HUES64 (cell line): ENCODE results near the gene LDLRAP1.

ENCODE experiments used
- H3K27ac ChIP-seq: 2 replicates; pipeline ENCODE4 v1.7.0; 2013; ENCODE audit warnings: low read depth, low read length, inconsistent platforms
- H3K27me3 ChIP-seq: 2 replicates; pipeline ENCODE4 v1.6.1; 2013; ENCODE audit warnings: mild to moderate bottlenecking, low read length; ENCODE audit not compliant: insufficient read depth
- H3K36me3 ChIP-seq: 2 replicates; pipeline ENCODE4 v1.6.1; 2013; ENCODE audit warnings: mild to moderate bottlenecking, low read length; ENCODE audit not compliant: insufficient read depth
- H3K4me1 ChIP-seq: 2 replicates; pipeline ENCODE4 v1.6.1; 2013; ENCODE audit warnings: mild to moderate bottlenecking, low read length, moderate library complexity; ENCODE audit not compliant: insufficient read depth
- H3K4me3 ChIP-seq: 2 replicates; pipeline ENCODE4 v1.5.1; 2013; ENCODE audit warnings: mild to moderate bottlenecking, low read length, moderate library complexity
- H3K9ac ChIP-seq: 2 replicates; pipeline ENCODE4 v1.6.1; 2013; ENCODE audit warnings: mild to moderate bottlenecking, low read depth, low read length
- H3K9me3 ChIP-seq: 2 replicates; pipeline ENCODE4 v1.6.1; 2013; ENCODE audit warnings: low read depth, low read length; ENCODE audit not compliant: insufficient read depth
- WGBS: fragments of 150-250, 120-280 bp; methylation state at CpG from one replicate; pipeline ENCODE4 v1.1.7; 2013; ENCODE audit warnings: missing lambda C conversion rate; 5-methylcytosine and 5-hydroxymethylcytosine counted together

LDLRAP1 gene

DNA sequence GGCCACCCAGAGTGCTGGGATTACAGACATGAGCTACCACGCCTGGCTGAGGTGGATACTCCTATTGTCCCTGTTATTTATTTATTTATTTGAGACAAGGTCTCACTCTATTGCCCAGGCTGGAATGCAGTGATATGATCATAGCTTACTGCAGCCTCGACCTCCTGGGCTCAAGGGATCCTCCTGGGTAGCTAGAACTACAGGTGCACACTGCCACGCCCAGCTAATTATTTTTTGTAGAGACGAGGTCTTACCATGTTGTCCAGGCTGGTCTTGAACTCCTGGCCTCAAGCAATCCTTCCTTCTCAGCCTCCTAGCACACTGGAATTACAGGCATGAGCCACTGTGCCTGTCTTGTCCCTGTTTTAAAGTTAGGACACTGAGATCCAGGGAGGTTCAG, 5.2 kb downstream of the LDLRAP1 start:
- no peak overlapping the region for H3K4me3 ChIP-seq
- H3K9me3 ChIP-seq = no peaks in the 10 kb centered on the region
- peaks cover 14% of the 10 kb centered on the region for H3K27me3 ChIP-seq
- H3K9ac ChIP-seq = no peak overlapping the region
- no peaks in the 10 kb centered on the region for H3K36me3 ChIP-seq
- peaks cover 15% of the 10 kb centered on the region; the same call in 1 of the 2 replicates for H3K4me1 ChIP-seq
- 88% methylated on average over 4 of the region's 4 CpGs for WGBS
- H3K27ac ChIP-seq = no peak overlapping the region

GRCh38 chr1:25549273-25550154, 6.1 kb downstream of the LDLRAP1 start:
- peaks cover 12% of the 10 kb centered on the region; the same call in 1 of the 2 replicates for H3K4me1 ChIP-seq
- H3K9ac ChIP-seq = no peak overlapping the region
- H3K27ac ChIP-seq = no peak overlapping the region
- H3K9me3 ChIP-seq = no peaks in the 10 kb centered on the region
- H3K36me3 ChIP-seq = no peaks in the 10 kb centered on the region
- peaks cover 7% of the 10 kb centered on the region for H3K27me3 ChIP-seq
- H3K4me3 ChIP-seq = no peak overlapping the region
- 86% methylated on average over 19 of the region's 19 CpGs for WGBS

DNA sequence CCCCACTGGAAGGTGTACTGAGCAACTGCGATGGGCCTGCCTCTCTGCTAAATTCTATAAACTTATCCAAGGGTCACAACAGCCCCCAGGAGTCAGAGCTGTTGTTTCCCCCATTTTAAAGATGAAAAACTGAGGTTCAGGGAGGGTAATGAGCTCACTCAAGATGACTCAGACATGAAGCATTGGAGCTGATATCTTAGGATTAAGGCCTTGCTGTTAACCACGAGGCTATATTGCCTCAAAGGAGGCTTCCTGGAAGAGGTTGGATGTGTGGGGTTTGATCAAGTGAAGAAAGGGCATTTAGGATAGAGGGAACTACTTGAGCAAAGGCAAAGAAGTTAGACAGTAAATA, 6.7 kb downstream of the LDLRAP1 start:
- 76% methylated on average over 2 of the region's 2 CpGs for WGBS
- Histone ChIP-seq H3K27me3 (peaks cover under 1% of the 10 kb centered on the region; the same call in 1 of the 2 replicates), H3K9me3 (no peaks in the 10 kb centered on the region), H3K4me1 (peaks cover 11% of the 10 kb centered on the region; the same call in 1 of the 2 replicates), H3K4me3 (no peak overlapping the region), H3K27ac (no peak overlapping the region), H3K9ac (no peak overlapping the region), H3K36me3 (no peaks in the 10 kb centered on the region)

- no peaks in the 10 kb centered on the region for H3K36me3 ChIP-seq
- H3K9me3 ChIP-seq = no peaks in the 10 kb centered on the region
- H3K4me3 ChIP-seq = no peak overlapping the region
- no peak overlapping the region for H3K27ac ChIP-seq
- peaks cover 11% of the 10 kb centered on the region; the same call in 1 of the 2 replicates for H3K4me1 ChIP-seq
- no peaks in the 10 kb centered on the region for H3K27me3 ChIP-seq
- WGBS = 90% methylated on average over 3 of the region's 3 CpGs
- H3K9ac ChIP-seq = no peak overlapping the region
These were observed 7.4 kb downstream of the LDLRAP1 start for GRCh38 chr1:25550683-25551310.

DNA sequence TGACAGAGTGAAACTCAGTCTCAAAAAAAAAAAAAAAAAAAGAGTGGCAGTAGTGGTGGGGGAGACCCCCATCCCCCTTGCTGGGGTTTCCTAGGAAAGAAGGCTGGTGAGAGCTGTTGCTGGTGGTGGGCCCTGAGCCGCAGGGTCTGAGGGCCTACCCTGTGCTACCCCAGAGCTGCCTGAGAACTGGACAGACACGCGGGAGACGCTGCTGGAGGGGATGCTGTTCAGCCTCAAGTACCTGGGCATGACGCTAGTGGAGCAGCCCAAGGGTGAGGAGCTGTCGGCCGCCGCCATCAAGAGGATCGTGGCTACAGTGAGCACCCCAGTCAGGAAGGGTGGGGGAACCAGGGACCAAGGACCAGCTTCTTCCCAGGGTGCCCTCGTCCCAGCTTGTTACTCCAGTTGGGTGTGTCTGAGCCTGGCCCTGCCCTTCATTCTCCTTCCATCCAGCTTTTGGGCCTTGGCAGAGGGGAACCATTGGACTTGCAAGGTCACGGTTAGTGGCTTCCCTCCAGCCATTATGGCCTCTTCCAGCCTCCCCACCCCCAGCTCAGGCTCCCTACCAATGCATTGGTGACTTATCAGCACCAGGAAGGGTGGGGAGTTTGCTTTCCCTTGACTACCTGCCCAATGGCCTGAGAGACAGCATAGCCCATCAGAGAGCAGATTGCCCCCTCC, 10.5 kb downstream of the LDLRAP1 start:
- Histone ChIP-seq H3K27me3 (no peaks in the 10 kb centered on the region), H3K27ac (no peak overlapping the region), H3K9ac (no peak overlapping the region), H3K9me3 (no peaks in the 10 kb centered on the region), H3K36me3 (0 out of 2 replicates have a peak, but pooled peaks cover 3% of the 10 kb centered on the region), H3K4me1 (peaks cover 11% of the 10 kb centered on the region; the same call in 1 of the 2 replicates), H3K4me3 (no peak overlapping the region)
- WGBS = 92% methylated on average over 11 of the region's 11 CpGs

GRCh38 chr1:25554430-25554780, 11.0 kb downstream of the LDLRAP1 start:
- 93% methylated on average over 3 of the region's 3 CpGs for WGBS
- Histone ChIP-seq H3K9ac (no peak overlapping the region), H3K27ac (no peak overlapping the region), H3K4me1 (peaks cover 9% of the 10 kb centered on the region; the same call in 1 of the 2 replicates), H3K9me3 (no peaks in the 10 kb centered on the region), H3K36me3 (0 out of 2 replicates have a peak, but pooled peaks cover 3% of the 10 kb centered on the region), H3K4me3 (no peak overlapping the region), H3K27me3 (no peaks in the 10 kb centered on the region)

DNA sequence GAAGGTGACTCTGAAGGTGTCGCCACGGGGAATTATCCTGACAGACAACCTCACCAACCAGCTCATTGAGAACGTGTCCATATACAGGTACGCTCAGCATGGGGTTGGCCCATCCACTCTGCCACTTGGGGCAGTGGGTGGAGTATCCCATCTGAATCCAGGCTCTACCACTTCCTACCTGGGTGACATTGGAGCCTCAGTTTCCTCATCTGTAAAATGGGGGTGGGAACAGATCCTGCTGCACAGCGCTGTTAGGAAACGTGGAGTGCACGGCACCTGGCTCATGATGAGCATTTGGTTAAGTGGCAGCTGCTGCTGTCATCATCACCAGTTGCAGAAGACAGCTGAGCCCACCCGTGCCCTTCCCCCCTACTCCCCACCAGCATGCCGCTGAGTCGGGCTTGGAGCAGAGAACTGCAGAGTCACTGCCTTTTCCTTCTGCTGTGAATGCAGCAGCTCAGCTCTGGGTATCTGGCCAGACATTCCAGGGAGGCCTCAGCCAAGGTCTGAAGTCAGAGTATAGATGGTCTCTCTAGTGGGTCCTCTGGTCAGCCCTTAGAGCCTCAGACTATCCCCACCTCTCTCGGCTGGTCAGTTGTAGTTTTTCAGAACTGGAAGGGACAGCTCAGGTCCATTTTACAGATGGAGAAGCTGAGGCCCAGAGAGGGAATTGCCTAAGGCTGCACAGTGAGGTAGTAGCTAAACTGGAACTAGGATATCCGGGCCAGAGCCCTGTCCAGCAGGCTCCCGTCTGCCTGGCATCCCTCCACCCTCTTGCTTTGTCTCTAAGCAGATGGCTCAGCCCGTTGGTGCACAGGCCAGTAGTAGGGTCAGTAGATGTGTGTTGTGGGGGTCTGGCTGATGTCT, 11.7 kb downstream of the LDLRAP1 start:
- Histone ChIP-seq H3K9me3 (no peaks in the 10 kb centered on the region), H3K4me3 (no peak overlapping the region), H3K4me1 (peaks cover 2% of the 10 kb centered on the region; the same call in 1 of the 2 replicates), H3K27me3 (no peaks in the 10 kb centered on the region), H3K36me3 (0 out of 2 replicates have a peak, but pooled peaks cover 3% of the 10 kb centered on the region), H3K9ac (no peak overlapping the region), H3K27ac (no peak overlapping the region)
- WGBS = 92% methylated on average over 14 of the region's 14 CpGs

DNA sequence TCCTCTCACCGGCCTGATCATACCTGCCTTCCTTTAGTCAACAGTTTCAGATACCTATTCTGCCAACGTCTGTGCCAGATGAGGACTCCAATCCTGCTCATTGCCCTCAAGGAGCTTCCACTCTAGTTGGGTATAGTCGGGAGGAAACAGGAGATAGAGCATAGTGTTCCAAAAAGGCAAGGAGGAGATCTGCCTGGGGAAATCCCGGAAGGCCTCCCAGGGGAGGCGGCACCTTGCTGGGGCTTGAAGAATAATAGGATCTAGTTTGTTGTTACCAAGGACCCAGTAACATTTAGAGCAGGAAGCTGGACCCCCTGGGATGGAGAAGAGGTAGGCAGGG, 12.3 kb downstream of the LDLRAP1 start:
- WGBS = 91% methylated on average over 5 of the region's 5 CpGs
- no peaks in the 10 kb centered on the region for H3K9me3 ChIP-seq
- H3K36me3 ChIP-seq = 0 out of 2 replicates have a peak, but pooled peaks cover 3% of the 10 kb centered on the region
- no peaks in the 10 kb centered on the region for H3K4me1 ChIP-seq
- no peaks in the 10 kb centered on the region for H3K27me3 ChIP-seq
- no peak overlapping the region for H3K27ac ChIP-seq
- H3K9ac ChIP-seq = no peak overlapping the region
- H3K4me3 ChIP-seq = no peak overlapping the region

DNA sequence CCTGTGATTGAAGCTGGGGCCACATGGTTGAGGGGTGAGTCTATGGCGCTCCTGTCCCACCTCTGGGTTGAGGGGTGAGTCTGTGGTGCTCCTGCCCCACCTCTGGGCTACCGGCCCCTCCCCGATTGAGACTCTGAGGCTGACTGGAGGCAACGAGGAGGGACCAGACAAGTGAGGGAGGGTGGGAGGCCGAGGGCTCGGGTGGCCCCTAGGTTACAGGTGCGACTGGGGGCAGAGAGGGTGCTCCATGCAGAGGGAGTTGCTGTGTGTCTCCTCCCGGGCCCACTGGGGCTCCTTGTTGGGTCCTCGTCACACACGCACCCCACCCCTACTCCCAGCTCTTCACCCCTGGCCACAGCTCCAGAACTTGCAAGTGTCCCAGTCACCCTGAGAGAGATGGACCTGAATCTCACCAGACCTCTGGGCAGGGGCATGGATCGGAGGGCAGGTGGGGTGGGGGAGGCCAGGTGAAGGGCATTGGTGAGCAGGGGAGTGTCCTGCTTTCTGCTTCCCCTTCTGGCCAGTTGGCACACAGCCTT, 12.8 kb downstream of the LDLRAP1 start:
- H3K27ac ChIP-seq = no peak overlapping the region
- no peaks in the 10 kb centered on the region for H3K4me1 ChIP-seq
- 0 out of 2 replicates have a peak, but pooled peaks cover 3% of the 10 kb centered on the region for H3K36me3 ChIP-seq
- no peak overlapping the region for H3K4me3 ChIP-seq
- no peaks in the 10 kb centered on the region for H3K9me3 ChIP-seq
- 96% methylated on average over 11 of the region's 11 CpGs for WGBS
- H3K27me3 ChIP-seq = no peaks in the 10 kb centered on the region
- H3K9ac ChIP-seq = no peak overlapping the region

GRCh38 chr1:25556791-25557476, 13.5 kb downstream of the LDLRAP1 start:
- Histone ChIP-seq H3K4me3 (no peak overlapping the region), H3K9ac (no peak overlapping the region), H3K9me3 (no peaks in the 10 kb centered on the region), H3K27ac (no peak overlapping the region), H3K4me1 (no peaks in the 10 kb centered on the region), H3K27me3 (no peaks in the 10 kb centered on the region), H3K36me3 (0 out of 2 replicates have a peak, but pooled peaks cover 3% of the 10 kb centered on the region)
- WGBS = 96% methylated on average over 10 of the region's 10 CpGs
